Coronary artery (tissue), 2 donors: ENCODE data around the gene KRTAP19-8.

ENCODE experiments used
- DNase-seq: peaks from one replicate; pipeline ENCODE4 v3.0.0-alpha.2; 2017; ENCODE audit warnings: low spot score
- H3K27ac ChIP-seq, 2 donors: fragments of 200-600 bp; sonication (generic); one replicate each; pipeline ENCODE4 v1.5.1; 2016 to 2019
- H3K4me3 ChIP-seq: fragments of 200-600 bp; sonication (generic); 2 replicates; pipeline ENCODE4 v1.5.1; 2016; ENCODE audit warnings: mild to moderate bottlenecking, moderate library complexity
- TF ChIP-seq, protein P1 (sequence below): fragments of 200-600 bp; sonication (generic); IDR thresholded peaks from one replicate; pipeline ENCODE4 v1.5.1; 2019; ENCODE audit warnings: antibody characterized with exemption

Gene KRTAP19-8

DNA sequence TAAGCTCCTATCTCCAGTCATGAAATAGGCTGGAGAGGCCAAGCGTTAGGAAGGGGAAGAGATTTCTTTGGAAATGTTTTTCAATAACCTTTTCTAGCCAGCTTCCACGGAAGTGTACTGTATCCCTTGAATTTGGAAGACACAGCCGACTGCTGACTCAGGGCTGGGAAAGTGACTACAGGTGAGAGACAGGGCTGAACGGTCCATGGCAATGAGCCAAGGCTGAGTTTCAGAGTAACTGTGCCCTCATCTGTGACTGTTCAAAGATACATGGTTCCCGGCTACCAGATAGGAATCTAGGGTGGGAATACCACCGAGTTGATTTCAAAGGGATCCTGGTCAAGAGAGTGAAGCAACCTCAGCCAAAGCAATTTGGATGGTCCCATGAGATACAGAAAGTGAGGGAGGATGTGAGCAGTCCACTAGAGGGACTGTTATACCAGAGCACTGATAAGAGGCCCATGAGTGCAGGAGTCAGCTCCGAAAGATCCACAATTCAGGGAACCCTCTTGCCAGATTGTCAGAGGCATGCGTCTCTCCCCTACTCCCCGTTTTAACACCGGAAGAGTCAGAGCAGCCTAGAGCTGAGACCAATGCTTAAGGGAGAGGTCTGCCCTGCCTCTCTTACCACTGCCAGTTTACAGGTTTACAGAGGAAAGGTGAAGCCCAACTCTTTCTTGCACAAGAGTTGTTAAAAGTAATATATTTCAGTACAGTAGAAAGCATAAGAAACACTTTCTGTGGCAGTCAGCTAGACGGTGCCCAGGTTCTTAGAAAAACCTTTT is 3.2 kb upstream of the KRTAP19-8 start:
- no peak for DNase-seq
- TF ChIP-seq, protein P1, sequence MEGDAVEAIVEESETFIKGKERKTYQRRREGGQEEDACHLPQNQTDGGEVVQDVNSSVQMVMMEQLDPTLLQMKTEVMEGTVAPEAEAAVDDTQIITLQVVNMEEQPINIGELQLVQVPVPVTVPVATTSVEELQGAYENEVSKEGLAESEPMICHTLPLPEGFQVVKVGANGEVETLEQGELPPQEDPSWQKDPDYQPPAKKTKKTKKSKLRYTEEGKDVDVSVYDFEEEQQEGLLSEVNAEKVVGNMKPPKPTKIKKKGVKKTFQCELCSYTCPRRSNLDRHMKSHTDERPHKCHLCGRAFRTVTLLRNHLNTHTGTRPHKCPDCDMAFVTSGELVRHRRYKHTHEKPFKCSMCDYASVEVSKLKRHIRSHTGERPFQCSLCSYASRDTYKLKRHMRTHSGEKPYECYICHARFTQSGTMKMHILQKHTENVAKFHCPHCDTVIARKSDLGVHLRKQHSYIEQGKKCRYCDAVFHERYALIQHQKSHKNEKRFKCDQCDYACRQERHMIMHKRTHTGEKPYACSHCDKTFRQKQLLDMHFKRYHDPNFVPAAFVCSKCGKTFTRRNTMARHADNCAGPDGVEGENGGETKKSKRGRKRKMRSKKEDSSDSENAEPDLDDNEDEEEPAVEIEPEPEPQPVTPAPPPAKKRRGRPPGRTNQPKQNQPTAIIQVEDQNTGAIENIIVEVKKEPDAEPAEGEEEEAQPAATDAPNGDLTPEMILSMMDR = no peak
- no peak overlapping the region for H3K4me3 ChIP-seq
- no peak overlapping the region for H3K27ac ChIP-seq

- no peak for DNase-seq
- H3K27ac ChIP-seq = no peak overlapping the region
- TF ChIP-seq, protein P1 = no peak
- H3K4me3 ChIP-seq = no peak overlapping the region
Observed at GRCh38 chr21:31034378-31034777, 3.9 kb downstream of the KRTAP19-8 start.

DNA sequence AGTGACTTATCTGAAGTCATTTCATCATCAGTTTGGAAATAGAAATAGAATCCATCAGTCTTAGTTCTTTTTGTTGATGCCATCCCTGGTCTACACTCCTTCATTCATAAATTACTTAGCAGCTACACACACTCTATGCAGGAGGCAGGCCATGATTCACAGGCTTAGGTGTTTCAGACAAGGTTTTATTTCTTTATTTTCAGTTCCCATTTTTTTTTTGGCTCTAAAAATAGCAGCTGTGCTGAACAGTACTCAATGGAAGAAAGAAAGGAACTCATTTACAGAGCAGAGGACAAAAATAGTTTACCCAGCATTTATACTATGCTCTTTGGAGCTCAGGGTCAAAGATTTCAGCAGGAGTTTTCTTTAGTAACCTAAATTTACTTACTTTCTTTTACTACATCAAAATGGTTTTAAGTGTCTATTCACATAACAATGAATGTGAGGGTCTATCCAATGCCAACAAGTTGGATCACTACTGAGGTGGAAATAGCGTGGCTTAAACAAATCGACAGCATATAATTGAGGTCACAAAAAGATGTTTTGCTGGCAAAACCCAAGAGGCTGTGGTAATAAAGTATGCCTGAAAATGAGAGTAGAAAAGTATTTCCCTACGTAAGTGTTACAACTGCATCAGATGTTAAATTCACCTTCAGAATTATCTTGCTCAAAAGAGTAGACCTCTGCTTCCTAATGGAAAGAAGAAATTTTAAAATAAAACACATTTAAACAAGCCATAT is 7.7 kb downstream of the KRTAP19-8 start:
- no peak overlapping the region for H3K27ac ChIP-seq
- TF ChIP-seq, protein P1 = no peak

DNA sequence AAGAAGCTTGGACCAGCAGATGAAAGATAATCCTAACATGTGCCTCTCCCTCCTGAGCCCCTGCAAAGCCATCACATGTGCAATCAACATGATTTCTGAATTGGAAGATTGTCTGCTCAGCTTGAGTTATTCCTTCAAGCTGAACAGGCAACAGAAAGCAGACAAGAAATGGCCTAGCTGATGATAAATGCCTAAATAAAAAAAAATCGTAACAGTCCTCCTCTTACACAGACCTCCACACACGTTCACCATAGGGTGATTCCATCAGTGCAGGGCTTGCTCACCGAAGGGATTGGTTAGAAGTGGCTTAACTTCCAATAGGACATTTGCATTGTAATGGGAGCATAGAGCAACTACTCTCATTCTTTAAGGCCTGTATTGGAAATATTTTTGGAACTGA is 14.6 kb downstream of the KRTAP19-8 start:
- no peak overlapping the region for H3K4me3 ChIP-seq
- TF ChIP-seq, protein P1 = no peak
- no peak overlapping the region for H3K27ac ChIP-seq
- no peak for DNase-seq

More for the DNA sequence above, 7.7 kb downstream of the KRTAP19-8 start:
- no peak for DNase-seq
- no peak overlapping the region for H3K4me3 ChIP-seq

- no peak overlapping the region for H3K4me3 ChIP-seq
Observed at GRCh38 chr21:31022306-31022705, 16.0 kb downstream of the KRTAP19-8 start.

GRCh38 chr21:31018232-31018631 is 20.0 kb downstream of the KRTAP19-8 start:
- H3K27ac ChIP-seq = no peak overlapping the region
- DNase-seq = no peak
- TF ChIP-seq, protein P1 = no peak
- no peak overlapping the region for H3K4me3 ChIP-seq

More at GRCh38 chr21:31022306-31022705, 16.0 kb downstream of the KRTAP19-8 start:
- TF ChIP-seq, protein P1 = no peak
- DNase-seq = no peak
- H3K27ac ChIP-seq = no peak overlapping the region

DNA sequence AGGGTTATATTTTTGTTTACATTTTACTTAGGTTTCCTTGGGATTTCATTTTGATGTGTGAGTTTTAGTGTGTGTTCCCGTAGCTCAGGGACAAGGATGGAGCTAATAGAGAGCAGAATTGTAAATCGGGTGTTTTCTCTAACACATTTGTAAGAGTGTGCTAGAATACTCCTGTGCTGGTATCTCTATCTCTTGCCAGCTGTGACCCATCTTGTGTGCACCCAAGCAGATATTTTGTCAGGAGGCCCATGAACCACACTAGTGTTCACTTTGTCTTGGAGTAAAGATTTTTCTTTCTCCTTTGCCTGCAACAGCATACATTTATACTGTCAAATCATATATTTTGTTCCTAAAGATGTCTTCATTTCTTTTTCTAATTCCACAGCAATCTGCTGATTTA is 23.4 kb downstream of the KRTAP19-8 start:
- DNase-seq = no peak
- Histone ChIP-seq H3K27ac (no peak overlapping the region), H3K4me3 (no peak overlapping the region)
- TF ChIP-seq, protein P1 = no peak
